OCI-LY1 (cell line): ENCODE results near the gene NPAS3.

Experiments
- H2AFZ ChIP-seq: fragments of 200-600 bp; sonication (generic), shearing (Covaris generic); 2 replicates; pipeline ENCODE4 v1.6.0; 2014; ENCODE audit warnings: antibody characterized with exemption, mild to moderate bottlenecking, low read length
- H3F3A ChIP-seq: fragments of 200-600 bp; sonication (generic), shearing (Covaris generic); 2 replicates; pipeline ENCODE4 v1.6.0; 2014; ENCODE audit warnings: mild to moderate bottlenecking, antibody characterized with exemption, low read length, moderate library complexity; ENCODE audit not compliant: insufficient read depth
- H3K27ac ChIP-seq: fragments of 200-600 bp; sonication (generic); 2 replicates; pipeline ENCODE4 v1.5.1; 2014; ENCODE audit warnings: low read length, mixed run types, mild to moderate bottlenecking, low read depth; ENCODE audit not compliant: poor library complexity, severe bottlenecking
- H3K27me3 ChIP-seq: fragments of 200-600 bp; sonication (generic); 2 replicates; pipeline ENCODE4 v1.6.0; 2014; ENCODE audit warnings: antibody characterized with exemption, mild to moderate bottlenecking, low read length, moderate library complexity; ENCODE audit not compliant: insufficient read depth
- H3K36me3 ChIP-seq: fragments of 200-600 bp; sonication (generic); 2 replicates; pipeline ENCODE4 v1.6.1; 2014; ENCODE audit warnings: mild to moderate bottlenecking, antibody characterized with exemption, low read length, moderate library complexity, mixed read lengths; ENCODE audit not compliant: insufficient read depth
- H3K4me1 ChIP-seq: fragments of 200-600 bp; sonication (generic); 2 replicates; pipeline ENCODE4 v1.5.1; 2014; ENCODE audit warnings: mild to moderate bottlenecking, low read length, moderate library complexity; ENCODE audit not compliant: insufficient read depth, severe bottlenecking
- H3K4me2 ChIP-seq: fragments of 200-600 bp; sonication (generic), shearing (Covaris generic); 2 replicates; pipeline ENCODE4 v1.6.1; 2014; ENCODE audit warnings: low read length
- H3K4me3 ChIP-seq: fragments of 200-600 bp; sonication (generic); 2 replicates; pipeline ENCODE4 v1.5.1; 2014; ENCODE audit warnings: low read length, low read depth, mild to moderate bottlenecking, mixed read lengths; ENCODE audit not compliant: poor library complexity, severe bottlenecking
- H3K79me2 ChIP-seq: fragments of 200-600 bp; shearing (Covaris generic); 2 replicates; pipeline ENCODE4 v1.6.1; 2016; ENCODE audit warnings: mixed run types, low read length, mixed read lengths; ENCODE audit not compliant: insufficient read depth
- H3K9ac ChIP-seq: fragments of 200-600 bp; sonication (generic), shearing (Covaris generic); 2 replicates; pipeline ENCODE4 v1.6.1; 2014; ENCODE audit warnings: mild to moderate bottlenecking, low read length, mixed read lengths
- H3K9me2 ChIP-seq: fragments of 200-600 bp; sonication (generic), shearing (Covaris generic); 2 replicates; pipeline ENCODE4 v1.6.1; 2014; ENCODE audit warnings: low read depth, mild to moderate bottlenecking, low read length, mixed read lengths
- H3K9me3 ChIP-seq: fragments of 200-600 bp; shearing (Covaris generic); 2 replicates; pipeline ENCODE4 v1.6.1; 2014; ENCODE audit warnings: low read length, mixed read lengths
- H4K20me1 ChIP-seq: fragments of 200-600 bp; sonication (generic), shearing (Covaris generic); 2 replicates; pipeline ENCODE4 v1.6.0; 2016; ENCODE audit warnings: mild to moderate bottlenecking, low read length; ENCODE audit not compliant: insufficient read depth
- CTCF ChIP-seq: fragments of 200-600 bp; sonication (generic), shearing (Covaris generic); IDR thresholded peaks from 2 replicates; pipeline ENCODE4 v1.5.1; 2017; ENCODE audit warnings: mild to moderate bottlenecking, antibody characterized with exemption, low read length, moderate library complexity, mixed read lengths
- EZH2 ChIP-seq: fragments of 200-600 bp; sonication (generic), shearing (Covaris generic); IDR thresholded peaks from 2 replicates; pipeline ENCODE4 v1.8.0; 2017; ENCODE audit warnings: borderline replicate concordance, mixed run types, mild to moderate bottlenecking, antibody characterized with exemption, low read length, moderate library complexity, mixed read lengths

Gene NPAS3

DNA sequence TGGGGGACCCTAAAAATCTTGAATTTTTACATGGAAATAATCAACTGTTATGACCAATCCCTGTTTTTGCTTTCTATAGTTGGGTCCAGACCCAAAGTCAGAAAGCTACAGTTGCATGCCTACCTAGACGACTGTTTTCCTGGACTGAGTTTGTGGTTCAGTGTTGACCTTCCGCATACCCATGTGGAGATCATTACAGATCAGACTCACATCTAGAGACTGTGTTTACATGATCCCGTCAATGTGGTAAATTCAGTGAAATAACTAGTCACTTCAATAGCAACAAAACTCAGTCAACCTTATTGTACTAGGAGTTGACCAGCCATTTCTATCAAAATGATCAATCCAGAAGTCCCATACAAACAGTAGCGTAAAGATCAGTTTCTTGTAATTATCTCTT lies 754.6 kb downstream of the NPAS3 start:
- Histone ChIP-seq H3K4me3 (no peak overlapping the region), H3K4me2 (no peak overlapping the region), H3K4me1 (no peaks in the 10 kb centered on the region), H3K27me3 (no peaks in the 10 kb centered on the region), H3K9me2 (no peaks in the 10 kb centered on the region), H3K9ac (no peak overlapping the region), H3K9me3 (no peaks in the 10 kb centered on the region), H4K20me1 (no peaks in the 10 kb centered on the region), H3K79me2 (no peaks in the 10 kb centered on the region), H3F3A (no peaks in the 10 kb centered on the region), H2AFZ (no peak overlapping the region), H3K27ac (no peak overlapping the region), H3K36me3 (no peaks in the 10 kb centered on the region)
- TF ChIP-seq EZH2 (no peak), CTCF (no peak)

- no peaks in the 10 kb centered on the region for H3F3A ChIP-seq
- H3K9ac ChIP-seq: no peak overlapping the region
- no peaks in the 10 kb centered on the region for H3K9me2 ChIP-seq
- no peaks in the 10 kb centered on the region for H4K20me1 ChIP-seq
- no peaks in the 10 kb centered on the region for H3K9me3 ChIP-seq
- no peak for TF ChIP-seq CTCF
- no peak for TF ChIP-seq EZH2
- no peak overlapping the region for H2AFZ ChIP-seq
- H3K79me2 ChIP-seq: no peaks in the 10 kb centered on the region
- H3K4me2 ChIP-seq: no peak overlapping the region
- H3K4me3 ChIP-seq: no peak overlapping the region
- no peaks in the 10 kb centered on the region for H3K27me3 ChIP-seq
- H3K36me3 ChIP-seq: no peaks in the 10 kb centered on the region
- no peaks in the 10 kb centered on the region for H3K4me1 ChIP-seq
- H3K27ac ChIP-seq: no peak overlapping the region
Observed at GRCh38 chr14:33696165-33696564, 757.5 kb downstream of the NPAS3 start.

DNA sequence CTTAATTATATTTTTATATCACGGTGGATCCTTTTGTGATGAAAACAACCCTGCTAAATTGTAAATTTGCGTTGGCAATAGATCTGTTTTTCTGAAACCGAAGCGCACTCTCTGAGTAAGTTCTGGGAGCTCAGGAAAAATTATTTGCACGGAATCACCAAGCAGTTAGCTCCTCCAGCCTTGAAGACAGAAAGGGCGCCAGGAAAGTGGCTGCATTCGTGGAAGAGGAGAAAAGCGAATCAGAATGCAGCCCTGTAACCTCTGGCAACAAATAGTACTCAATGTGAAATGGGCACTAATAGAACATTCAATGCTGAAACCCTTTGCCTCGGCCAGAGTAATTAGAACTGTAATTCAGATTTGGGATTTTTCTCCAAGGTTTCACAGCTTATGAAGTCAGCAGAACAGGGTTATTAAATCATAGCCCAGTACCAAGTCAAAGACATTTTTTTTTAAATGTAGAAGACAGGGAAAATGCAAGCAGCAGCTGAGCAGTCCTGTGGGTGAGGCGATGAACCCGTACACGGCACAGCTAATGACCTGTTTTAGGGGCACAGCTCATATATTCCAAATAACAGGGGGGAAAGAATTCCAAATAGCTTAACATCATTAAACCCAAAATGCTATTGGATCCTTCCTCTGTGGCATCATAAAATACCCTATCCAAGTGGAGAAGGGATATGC lies 760.8 kb downstream of the NPAS3 start:
- H3K27ac ChIP-seq: no peak overlapping the region
- no peaks in the 10 kb centered on the region for H3K36me3 ChIP-seq
- H3K27me3 ChIP-seq: no peaks in the 10 kb centered on the region
- H3K4me3 ChIP-seq: no peak overlapping the region
- TF ChIP-seq CTCF: no peak
- no peak for TF ChIP-seq EZH2
- H2AFZ ChIP-seq: no peak overlapping the region
- no peaks in the 10 kb centered on the region for H3K4me1 ChIP-seq
- no peak overlapping the region for H3K4me2 ChIP-seq
- H3K79me2 ChIP-seq: no peaks in the 10 kb centered on the region
- H3K9me3 ChIP-seq: no peaks in the 10 kb centered on the region
- H4K20me1 ChIP-seq: no peaks in the 10 kb centered on the region
- H3F3A ChIP-seq: no peaks in the 10 kb centered on the region
- no peaks in the 10 kb centered on the region for H3K9me2 ChIP-seq
- no peak overlapping the region for H3K9ac ChIP-seq
